Islet of Langerhans (tissue), 1 donor: Measurements from ENCODE around the gene AKT2.

Source experiments
- FAIRE-seq: peaks from one replicate; lab custom pipeline; 2011; peaks lifted over from hg19 to GRCh38; lab: Jason Lieb, UNC

The AKT2 gene

GRCh38 chr19:40217934-40218890, 66.9 kb downstream of the AKT2 start, which contains the start of gene TTC9B:
Gene TTC9B, minus strand, starts transcription at chr19:40218384. Its CDS starts 3 bp downstream, at chr19:40218381.
- FAIRE-seq, result no peak

DNA sequence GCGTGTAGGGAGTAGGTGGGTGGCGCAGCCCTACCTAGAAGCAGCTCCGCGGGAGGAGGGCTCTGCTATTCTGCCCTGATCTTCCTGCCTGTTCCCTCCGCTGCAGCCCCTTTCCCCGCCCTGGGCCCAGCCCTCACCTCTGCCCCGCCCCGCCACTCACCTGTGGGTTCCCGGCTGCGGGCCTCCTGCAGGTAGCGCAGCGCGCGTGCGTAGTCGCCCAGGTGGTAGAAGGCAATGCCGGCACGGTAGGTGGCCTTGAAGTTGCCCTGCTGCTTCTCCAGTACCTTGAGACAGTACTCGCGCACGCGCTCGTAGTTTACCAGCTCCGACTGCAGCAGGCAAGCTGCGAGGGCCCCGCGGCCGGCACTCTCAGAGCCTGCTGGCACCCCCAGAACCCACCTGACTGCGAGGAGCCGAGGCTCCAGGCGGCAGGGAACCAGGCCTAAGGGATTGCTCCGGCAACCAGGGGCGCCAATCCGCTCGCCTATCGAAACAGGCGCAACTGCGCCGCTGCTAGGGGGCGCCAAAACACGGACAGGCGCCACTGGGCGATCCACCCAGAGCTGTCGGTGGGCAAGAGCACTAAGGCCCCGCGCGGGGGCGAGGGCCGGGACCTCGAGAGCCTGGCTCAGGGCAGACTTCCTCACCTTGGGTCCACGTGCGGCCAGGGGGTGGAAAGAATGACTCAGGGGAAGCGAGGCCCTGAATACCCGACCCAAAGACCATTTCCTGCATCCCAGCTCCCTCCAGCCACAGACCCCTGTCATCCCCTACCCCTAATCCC, 67.9 kb downstream of the AKT2 start:
- FAIRE-seq, result no peak

DNA sequence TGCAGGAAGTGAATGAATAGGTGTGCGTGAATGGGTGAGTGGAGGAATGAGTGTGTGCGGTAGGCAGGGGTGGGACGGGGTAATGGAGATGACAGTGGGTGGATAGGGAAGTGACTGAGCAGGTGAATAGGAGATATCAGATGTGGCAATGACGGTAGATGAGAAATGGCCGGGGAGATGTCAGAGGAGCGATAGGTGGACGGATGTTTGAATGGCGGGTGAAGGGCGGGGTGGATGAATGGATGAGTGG, 68.4 kb downstream of the AKT2 start:
- no peak for FAIRE-seq

DNA sequence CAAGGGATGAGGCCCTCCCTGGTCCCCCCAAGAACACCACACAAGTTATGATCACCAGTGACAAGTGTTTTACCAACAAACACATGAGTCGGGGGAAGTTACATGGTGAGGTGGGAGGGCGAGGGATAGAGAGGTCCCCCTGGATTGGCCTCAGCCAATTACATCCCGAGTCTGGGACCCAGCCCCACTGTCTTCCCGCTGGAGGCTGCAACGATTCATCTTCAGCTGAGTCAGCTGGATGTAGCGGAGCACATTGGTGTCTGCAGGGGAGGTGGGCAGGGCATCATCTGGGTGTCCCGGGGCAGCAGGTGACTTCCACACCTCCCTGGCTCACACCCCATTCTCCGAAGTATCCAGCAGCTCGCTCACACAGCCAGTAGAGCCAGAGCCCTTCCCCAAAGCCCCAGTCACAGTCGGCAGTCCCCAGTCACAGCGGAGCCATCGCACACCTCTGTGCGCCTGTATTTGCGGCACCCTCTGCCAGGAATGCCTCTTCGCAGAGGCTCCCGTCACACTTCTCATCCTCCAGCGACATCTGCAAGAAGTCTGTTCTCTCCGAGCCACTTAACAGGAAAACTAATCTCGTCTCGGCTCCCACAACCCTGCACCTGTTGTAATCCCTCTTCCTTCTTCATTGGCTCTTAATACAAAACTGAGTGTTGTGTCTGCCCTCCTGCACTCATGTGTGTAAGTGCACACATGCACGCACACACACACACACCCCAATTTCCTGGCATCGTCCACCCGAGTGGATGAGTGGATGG, 69.0 kb downstream of the AKT2 start:
- no peak for FAIRE-seq

DNA sequence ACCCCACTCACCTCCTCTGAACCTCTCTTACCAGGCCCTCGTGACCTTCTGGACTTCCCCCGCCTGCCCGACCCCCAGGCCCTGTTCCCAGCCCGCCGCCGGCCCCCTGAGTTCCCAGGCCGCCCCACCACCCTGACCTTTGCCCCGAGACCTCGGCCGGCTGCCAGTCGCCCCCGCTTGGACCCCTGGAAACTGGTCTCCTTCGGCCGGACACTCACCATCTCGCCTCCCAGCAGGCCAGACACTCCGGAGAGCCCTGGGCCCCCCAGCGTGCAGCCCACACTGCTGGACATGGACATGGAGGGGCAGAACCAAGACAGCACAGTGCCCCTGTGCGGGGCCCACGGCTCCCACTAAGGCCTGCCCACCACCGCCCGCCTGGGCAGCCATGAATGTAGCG, 70.2 kb downstream of the AKT2 start:
- FAIRE-seq, result no peak

GRCh38 chr19:40213882-40214570, 71.1 kb downstream of the AKT2 start:
- FAIRE-seq, result no peak

- no peak for FAIRE-seq
Observed at GRCh38 chr19:40213251-40213829, 71.8 kb downstream of the AKT2 start.

DNA sequence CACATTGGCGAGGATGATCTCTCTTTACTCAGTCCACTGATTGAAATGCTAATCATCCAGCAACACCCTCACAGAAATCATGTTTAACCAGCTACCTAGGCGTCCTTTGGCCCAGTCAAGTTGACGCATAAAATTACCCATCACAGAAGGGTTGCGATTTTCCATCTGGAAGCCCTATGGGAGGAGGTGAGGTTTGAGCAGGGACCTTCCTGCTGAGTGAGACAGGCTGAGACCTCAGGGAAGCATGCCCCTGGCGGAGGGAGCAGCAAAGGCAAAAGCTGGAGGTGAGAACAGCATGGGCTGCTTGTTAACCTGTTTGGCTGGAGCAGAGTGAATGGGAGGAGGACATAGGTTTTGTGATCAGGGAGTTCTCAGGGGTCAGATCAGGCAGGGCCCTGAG, 74.3 kb downstream of the AKT2 start:
- FAIRE-seq, result no peak

DNA sequence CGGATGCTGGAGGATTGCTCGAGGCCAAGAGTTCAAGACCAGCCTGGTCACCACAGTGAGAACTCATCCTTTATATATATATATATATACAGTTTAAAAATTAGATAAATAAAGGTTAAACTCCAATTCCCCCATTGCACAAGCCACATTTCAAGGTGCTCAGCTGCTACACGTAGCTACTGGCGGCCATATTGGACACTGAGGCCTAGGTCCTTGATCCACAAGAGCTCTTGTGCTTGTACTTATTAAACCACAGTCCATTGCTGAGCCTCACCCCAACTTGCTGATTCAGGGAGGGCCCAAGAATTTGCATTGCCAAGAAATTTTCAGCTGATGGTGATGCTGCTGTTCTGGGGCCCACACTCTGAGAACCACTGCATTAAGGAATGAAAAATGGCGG, 76.5 kb downstream of the AKT2 start:
- FAIRE-seq, result no peak

DNA sequence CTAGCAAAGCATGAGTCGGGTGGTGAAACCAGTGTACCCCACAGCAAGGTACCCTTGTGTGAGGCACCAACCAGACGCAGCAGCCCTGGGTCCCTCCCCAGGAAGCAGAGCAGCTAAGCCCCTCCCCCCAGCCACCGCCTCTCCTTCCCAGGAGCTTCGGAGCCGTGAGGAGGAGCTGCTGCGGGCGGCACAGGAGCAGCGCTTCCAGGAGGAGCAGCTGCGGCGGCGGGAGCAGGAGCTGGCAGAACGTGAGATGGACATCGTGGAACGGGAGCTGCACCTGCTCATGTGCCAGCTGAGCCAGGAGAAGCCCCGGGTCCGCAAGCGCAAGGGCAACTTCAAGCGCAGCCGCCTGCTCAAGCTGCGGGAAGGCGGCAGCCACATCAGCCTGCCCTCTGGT, 79.4 kb downstream of the AKT2 start:
- FAIRE-seq, result no peak

GRCh38 chr19:40204381-40204780, 80.8 kb downstream of the AKT2 start:
- no peak for FAIRE-seq

DNA sequence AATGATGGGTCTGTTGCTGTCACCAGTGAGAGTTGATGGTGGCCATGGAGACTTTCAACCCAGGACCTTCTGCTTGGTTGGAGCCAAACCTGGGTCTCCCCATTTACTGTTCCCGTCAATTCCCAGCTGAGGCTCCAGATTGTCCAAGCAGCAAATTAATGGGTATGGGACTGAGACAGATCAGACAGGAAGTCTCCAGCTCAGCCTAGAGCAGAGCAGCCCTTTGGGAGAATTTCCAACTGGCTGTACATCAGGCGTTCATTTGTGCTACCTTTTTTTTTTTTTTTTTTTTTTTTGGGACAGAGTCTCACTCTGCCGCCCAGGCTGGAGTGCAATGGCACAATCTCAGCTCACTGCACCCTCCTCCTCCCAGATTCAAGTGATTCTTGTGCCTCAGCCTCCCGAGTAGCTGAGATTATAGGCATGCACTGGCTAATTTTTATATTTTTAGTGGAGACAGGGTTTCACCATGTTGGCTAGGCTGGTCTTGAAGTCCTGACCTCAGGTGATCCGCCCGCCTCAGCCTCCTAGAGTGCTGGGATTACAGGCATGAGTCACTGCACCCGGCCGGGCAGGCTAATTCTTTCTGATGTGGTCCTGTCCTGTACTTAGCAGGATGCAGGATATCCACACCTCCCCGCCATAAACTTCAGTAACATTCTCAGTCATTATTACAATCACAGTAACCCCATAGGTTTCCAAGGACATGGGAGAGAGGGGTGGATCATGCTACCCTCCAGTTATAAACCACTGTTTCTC, 84.6 kb downstream of the AKT2 start:
- no peak for FAIRE-seq

GRCh38 chr19:40198272-40198990, 86.7 kb downstream of the AKT2 start:
- FAIRE-seq, result no peak

- no peak for FAIRE-seq
Observed at GRCh38 chr19:40193587-40193849, 91.6 kb downstream of the AKT2 start.

DNA sequence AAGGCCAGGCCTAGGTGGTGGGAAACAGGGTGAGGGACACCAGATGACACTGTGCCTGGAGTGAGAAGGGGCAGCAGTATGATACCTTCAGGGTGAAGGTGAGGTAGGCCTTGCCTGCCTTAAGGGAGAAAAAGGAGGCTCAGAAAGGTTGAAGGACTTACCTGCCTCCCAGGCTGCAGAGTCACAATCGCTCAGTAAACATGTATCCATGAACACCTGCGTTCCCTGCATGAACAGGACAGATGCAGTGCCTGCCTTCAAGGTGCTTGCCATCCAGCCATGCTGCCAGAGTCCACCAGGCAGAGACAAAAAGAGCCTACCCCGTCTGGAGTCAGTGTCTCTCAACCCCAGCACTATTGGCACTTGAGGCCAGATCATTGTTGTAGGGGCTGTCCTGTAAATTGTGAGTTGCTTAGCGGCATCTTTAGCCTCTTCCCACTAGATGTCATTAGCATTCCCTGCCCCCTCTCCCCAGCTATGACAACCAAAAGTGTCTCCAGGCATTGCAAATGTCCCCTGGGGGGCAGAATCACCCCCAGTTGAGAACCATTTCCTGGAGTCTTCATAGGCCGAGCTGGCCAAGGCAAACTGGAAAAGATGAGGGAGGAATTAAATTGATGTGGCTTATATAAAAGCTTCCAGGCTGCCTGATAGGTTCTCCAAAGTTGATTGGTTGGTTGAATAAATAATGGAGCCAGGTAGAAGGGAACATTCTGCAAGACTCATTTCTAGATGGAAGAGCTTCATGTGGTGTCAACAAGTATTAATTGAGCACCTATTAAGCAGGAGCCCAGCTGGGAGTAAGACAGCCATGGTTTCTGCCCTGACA, 92.2 kb downstream of the AKT2 start:
- FAIRE-seq, result no peak

GRCh38 chr19:40191836-40192646, 93.1 kb downstream of the AKT2 start:
- FAIRE-seq, result no peak

- FAIRE-seq, result no peak
Observed at GRCh38 chr19:40190891-40191835, 94.0 kb downstream of the AKT2 start, which contains the start of gene MAP3K10. Gene MAP3K10, plus strand, starts transcription at chr19:40191426. Its CDS starts 606 bp downstream, at chr19:40192032.

- FAIRE-seq, result no peak
Observed at GRCh38 chr19:40184273-40184672, 100.9 kb downstream of the AKT2 start.
